ENCODE results near the gene FOXO1. TPM values are rescaled to one million over a fixed set of nuclear protein-coding genes. Genes with fewer than 3 reads are reported as not detected.

FOXO1 gene
- total RNA-seq, 4 donors from 2014 or later = 65.7 to 111 (median 87.5) TPM

- TF ChIP-seq CTCF (IDR thresholded peaks at IDR 0.05) = no peak
- no peak for ATAC-seq (ENCODE audit: low FRiP score)
- no peak for DNase-seq (ENCODE audit: low spot score)
These were observed 39.9 kb downstream of the FOXO1 start for GRCh38 chr13:40626561-40626960.

- TF ChIP-seq CTCF (IDR thresholded peaks at IDR 0.05) = no peak
- ATAC-seq (ENCODE audit: low FRiP score) = no peak
- no peak for DNase-seq (ENCODE audit: low spot score)
These were observed 41.5 kb downstream of the FOXO1 start for GRCh38 chr13:40624986-40625385.

- peak; percentile 48 for ATAC-seq (ENCODE audit: low FRiP score)
- no peak for DNase-seq (ENCODE audit: low spot score)
- TF ChIP-seq CTCF (IDR thresholded peaks at IDR 0.05) = no peak
These were observed 42.1 kb downstream of the FOXO1 start for GRCh38 chr13:40624383-40624782.

GRCh38 chr13:40622761-40623160, 43.7 kb downstream of the FOXO1 start:
- no peak for DNase-seq (ENCODE audit: low spot score)
- TF ChIP-seq CTCF (IDR thresholded peaks at IDR 0.05) = no peak

GRCh38 chr13:40622246-40622645, 44.2 kb downstream of the FOXO1 start:
- ATAC-seq (ENCODE audit: low FRiP score) = no peak
- TF ChIP-seq CTCF (IDR thresholded peaks at IDR 0.05) = no peak
- DNase-seq (ENCODE audit: low spot score) = no peak

More at GRCh38 chr13:40622761-40623160, 43.7 kb downstream of the FOXO1 start:
- ATAC-seq (ENCODE audit: low FRiP score) = no peak

GRCh38 chr13:40619479-40619814, 47.0 kb downstream of the FOXO1 start:
- ATAC-seq (ENCODE audit: low FRiP score) (no peak), DNase-seq (ENCODE audit: low spot score) (no peak)
- no peak for TF ChIP-seq CTCF (IDR thresholded peaks at IDR 0.05)

GRCh38 chr13:40618581-40619478, 47.6 kb downstream of the FOXO1 start:
- TF ChIP-seq CTCF (IDR thresholded peaks at IDR 0.05) = no peak
- ATAC-seq (ENCODE audit: low FRiP score) (no peak), DNase-seq (ENCODE audit: low spot score) (no peak)

Measured in omental fat pad (tissue), 4 donors.